Fibroblast of lung (primary cell): ENCODE measurements around the gene SCP2. TPM values are rescaled to one million over a fixed set of nuclear protein-coding genes. Genes with fewer than 3 reads are reported as not detected.

Experiments
- DNase-seq, 2 donors: peaks; one replicate each; pipeline versions ENCODE4 v3.0.0 to v3.0.0-alpha.2; 2010; ENCODE audit warnings: low read depth in 2 of 2
- H2AFZ ChIP-seq: 2 replicates; pipeline ENCODE4 v1.5.1; 2012; ENCODE audit warnings: low read length, control low read depth, inconsistent platforms
- H3K27ac ChIP-seq: 2 replicates; pipeline ENCODE4 v1.5.1; 2011; ENCODE audit warnings: low read length, control low read depth; ENCODE audit not compliant: insufficient read depth
- H3K27me3 ChIP-seq: 2 replicates; pipeline ENCODE4 v1.5.1; 2011; ENCODE audit warnings: mild to moderate bottlenecking, low read length; ENCODE audit not compliant: control insufficient read depth, insufficient read depth
- H3K36me3 ChIP-seq: 2 replicates; pipeline ENCODE4 v1.5.1; 2011; ENCODE audit warnings: low read length; ENCODE audit not compliant: control insufficient read depth, insufficient read depth
- H3K4me1 ChIP-seq: 2 replicates; pipeline ENCODE4 v1.5.1; 2011; ENCODE audit warnings: low read length; ENCODE audit not compliant: control insufficient read depth, insufficient read depth; ENCODE audit errors: extremely low read depth
- H3K4me2 ChIP-seq: 2 replicates; pipeline ENCODE4 v1.5.1; 2011; ENCODE audit warnings: low read length, control low read depth; ENCODE audit not compliant: insufficient read depth; ENCODE audit errors: extremely low read depth
- H3K4me3 ChIP-seq, 4 experiments: fragments of 200-600 bp in 1 of 4; sonication (generic) in 1 of 4; replicated peaks in 1 of 4; 2 replicates each; pipeline ENCODE4 v1.5.1; 2011 to 2016; ENCODE audit warnings: low read length in 4 of 4, low read depth in 3 of 4, mild to moderate bottlenecking in 3 of 4, control low read depth in 2 of 4, inconsistent platforms in 1 of 4, mixed read lengths in 1 of 4; ENCODE audit not compliant: insufficient read depth in 1 of 4; ENCODE audit errors: control extremely low read depth in 1 of 4
- H3K79me2 ChIP-seq: 2 replicates; pipeline ENCODE4 v1.5.1; 2012; ENCODE audit warnings: mild to moderate bottlenecking, low read length, inconsistent platforms; ENCODE audit not compliant: control insufficient read depth, insufficient read depth
- H3K9ac ChIP-seq: 2 replicates; pipeline ENCODE4 v1.5.1; 2011; ENCODE audit warnings: mild to moderate bottlenecking, low read length, control low read depth; ENCODE audit not compliant: insufficient read depth
- H3K9me3 ChIP-seq: 2 replicates; pipeline ENCODE4 v1.5.1; 2012; ENCODE audit warnings: low read depth, low read length; ENCODE audit not compliant: control insufficient read depth, insufficient read depth
- H4K20me1 ChIP-seq: 2 replicates; pipeline ENCODE4 v1.5.1; 2011; ENCODE audit warnings: low read length; ENCODE audit not compliant: control insufficient read depth, insufficient read depth; ENCODE audit errors: extremely low read depth
- CTCF ChIP-seq, 2 donors: IDR thresholded peaks in 1 of 2; conservative IDR thresholded peaks in 1 of 2; 1 replicate in 1 of 2; 2 replicates in 1 of 2; pipeline ENCODE4 v1.5.1; 2011 to 2012; ENCODE audit warnings: low read length in 2 of 2, control low read depth in 1 of 2, inconsistent platforms in 1 of 2, low read depth in 1 of 2, mild to moderate bottlenecking in 1 of 2
- EZH2 ChIP-seq: IDR thresholded peaks from 2 replicates; pipeline ENCODE4 v1.5.1; 2012; ENCODE audit warnings: low read length, control low read depth, mild to moderate bottlenecking; ENCODE audit errors: missing control alignments
- polyA plus RNA-seq, 2 donors: library from polyadenylated mRNA; depleted of rRNA in 1 of 2; stranded (reverse) in 1 of 2; unstranded in 1 of 2; fragments of >200 nt; gene quantifications; 2 replicates each; pipeline ENCODE4 v1.2.1, GENCODE V29; 2011 to 2012; ENCODE audit warnings: missing spikeins in 1 of 2
- total RNA-seq: library from RNA; depleted of rRNA; stranded (reverse); fragments of >200 nt; gene quantifications from 2 replicates; pipeline ENCODE4 v1.2.1, GENCODE V29; 2014

Gene SCP2
- total and polyA plus RNA-seq, 2 donors (not counting 1 experiment from before 2014, with no cell fraction given), result 222 to 305 TPM

DNA sequence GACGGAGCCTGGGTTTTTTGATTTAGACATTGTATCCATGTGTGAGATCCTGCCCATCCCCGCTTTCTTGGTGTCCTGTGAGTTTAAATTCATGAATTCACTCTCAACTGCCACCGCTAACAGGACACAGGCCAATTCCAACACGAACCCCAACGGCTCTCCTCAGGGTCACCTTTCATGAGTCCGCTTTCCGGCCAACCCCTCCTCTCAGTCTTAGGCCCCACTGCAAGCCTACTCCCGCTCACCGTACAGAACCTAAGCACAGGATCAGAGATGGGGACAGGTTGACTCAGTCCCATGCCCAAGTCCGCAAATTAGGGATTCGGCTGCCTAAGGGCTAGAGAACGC, 238 bp upstream of the SCP2 start:
- Histone ChIP-seq H3K4me3 (peak overlapping the region; percentile 78 to 92 (median 82)), H3K79me2 (peaks cover 5% of the 10 kb centered on the region), H3K36me3 (no peaks in the 10 kb centered on the region), H3K9ac (no peak overlapping the region), H3K4me1 (peaks cover 2% of the 10 kb centered on the region), H3K9me3 (no peaks in the 10 kb centered on the region), H4K20me1 (no peaks in the 10 kb centered on the region), H3K4me2 (peak overlapping the region; percentile 84), H2AFZ (peak overlapping the region; percentile 97), H3K27me3 (no peaks in the 10 kb centered on the region), H3K27ac (peak overlapping the region; percentile 22)
- DNase-seq, result no peak
- TF ChIP-seq CTCF (conservative IDR thresholded peaks at IDR 0.05 in 1 of 2, IDR thresholded peaks at IDR 0.05 in 1 of 2; ENCODE audit: low read depth in 1 of 2, low read length in 2 of 2) (no peak), EZH2 (no peak)

DNA sequence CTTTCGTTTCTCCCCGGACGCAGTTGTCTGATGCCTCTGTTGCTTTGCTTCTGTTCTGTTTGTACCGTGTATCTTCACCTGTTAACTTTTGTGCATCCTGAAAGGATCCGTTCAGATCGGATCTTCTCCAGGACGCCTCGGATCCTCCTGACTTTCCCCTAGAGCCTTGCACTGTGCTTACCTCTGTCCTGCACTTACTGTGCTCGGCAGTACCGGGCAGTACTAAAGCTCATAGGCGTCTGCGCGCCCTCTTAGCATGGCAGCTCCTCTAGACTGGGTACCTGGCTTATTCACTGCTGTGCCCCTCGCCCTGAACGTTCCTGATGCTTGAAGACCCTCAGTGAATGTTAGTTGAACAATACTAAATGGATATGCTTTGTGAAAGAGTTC, 934 bp downstream of the SCP2 start:
- peaks cover 2% of the 10 kb centered on the region for H3K4me1 ChIP-seq
- peak overlapping the region; percentile 72 for H3K27ac ChIP-seq
- H3K9me3 ChIP-seq, result no peaks in the 10 kb centered on the region
- no peaks in the 10 kb centered on the region for H3K27me3 ChIP-seq
- peaks cover 5% of the 10 kb centered on the region for H3K79me2 ChIP-seq
- DNase-seq, result peak in 1 of 2 donors; percentile 25
- H3K4me3 ChIP-seq, result peak overlapping the region; percentile 78 to 92 (median 82)
- peak overlapping the region; percentile 97 for H3K4me2 ChIP-seq
- H2AFZ ChIP-seq, result peak overlapping the region; percentile 94
- no peak for TF ChIP-seq EZH2
- no peak for TF ChIP-seq CTCF (conservative IDR thresholded peaks at IDR 0.05 in 1 of 2, IDR thresholded peaks at IDR 0.05 in 1 of 2; ENCODE audit: low read depth in 1 of 2, low read length in 2 of 2)
- H3K36me3 ChIP-seq, result no peaks in the 10 kb centered on the region
- no peaks in the 10 kb centered on the region for H4K20me1 ChIP-seq
- H3K9ac ChIP-seq, result peak overlapping the region; percentile 79

DNA sequence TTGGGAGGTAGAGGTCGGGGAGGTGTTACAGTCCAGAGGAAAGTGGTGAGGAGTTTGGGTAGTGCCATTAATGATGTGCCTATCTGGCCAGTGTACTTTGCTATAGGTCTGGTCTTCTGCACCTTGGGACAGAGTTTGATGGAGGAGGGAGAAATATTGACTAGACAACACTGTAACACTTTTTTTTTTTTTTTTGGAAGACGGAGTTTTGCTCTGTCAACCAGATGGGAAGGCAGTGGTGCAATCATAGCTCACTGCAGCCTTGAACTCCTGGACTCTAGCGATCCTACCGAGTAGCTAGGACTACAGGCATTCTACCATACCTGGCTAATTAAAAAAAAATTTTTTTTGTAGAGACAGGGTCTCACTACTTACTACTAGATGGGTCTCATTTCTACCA, 1.9 kb downstream of the SCP2 start:
- Histone ChIP-seq H3K9me3 (no peaks in the 10 kb centered on the region), H4K20me1 (no peaks in the 10 kb centered on the region), H3K4me3 (peak overlapping the region in 1 of 4 experiments; percentile 85)

More for the DNA sequence above, 1.9 kb downstream of the SCP2 start:
- Histone ChIP-seq H3K4me2 (no peak overlapping the region), H3K79me2 (peaks cover 5% of the 10 kb centered on the region), H3K36me3 (no peaks in the 10 kb centered on the region), H3K4me1 (peaks cover 2% of the 10 kb centered on the region), H3K9ac (no peak overlapping the region), H3K27ac (no peak overlapping the region), H2AFZ (no peak overlapping the region), H3K27me3 (no peaks in the 10 kb centered on the region)
- TF ChIP-seq CTCF (conservative IDR thresholded peaks at IDR 0.05 in 1 of 2, IDR thresholded peaks at IDR 0.05 in 1 of 2; ENCODE audit: low read depth in 1 of 2, low read length in 2 of 2) (no peak), EZH2 (no peak)
- no peak for DNase-seq
